ENCODE measurements around the gene SORBS1.

Gene SORBS1

DNA sequence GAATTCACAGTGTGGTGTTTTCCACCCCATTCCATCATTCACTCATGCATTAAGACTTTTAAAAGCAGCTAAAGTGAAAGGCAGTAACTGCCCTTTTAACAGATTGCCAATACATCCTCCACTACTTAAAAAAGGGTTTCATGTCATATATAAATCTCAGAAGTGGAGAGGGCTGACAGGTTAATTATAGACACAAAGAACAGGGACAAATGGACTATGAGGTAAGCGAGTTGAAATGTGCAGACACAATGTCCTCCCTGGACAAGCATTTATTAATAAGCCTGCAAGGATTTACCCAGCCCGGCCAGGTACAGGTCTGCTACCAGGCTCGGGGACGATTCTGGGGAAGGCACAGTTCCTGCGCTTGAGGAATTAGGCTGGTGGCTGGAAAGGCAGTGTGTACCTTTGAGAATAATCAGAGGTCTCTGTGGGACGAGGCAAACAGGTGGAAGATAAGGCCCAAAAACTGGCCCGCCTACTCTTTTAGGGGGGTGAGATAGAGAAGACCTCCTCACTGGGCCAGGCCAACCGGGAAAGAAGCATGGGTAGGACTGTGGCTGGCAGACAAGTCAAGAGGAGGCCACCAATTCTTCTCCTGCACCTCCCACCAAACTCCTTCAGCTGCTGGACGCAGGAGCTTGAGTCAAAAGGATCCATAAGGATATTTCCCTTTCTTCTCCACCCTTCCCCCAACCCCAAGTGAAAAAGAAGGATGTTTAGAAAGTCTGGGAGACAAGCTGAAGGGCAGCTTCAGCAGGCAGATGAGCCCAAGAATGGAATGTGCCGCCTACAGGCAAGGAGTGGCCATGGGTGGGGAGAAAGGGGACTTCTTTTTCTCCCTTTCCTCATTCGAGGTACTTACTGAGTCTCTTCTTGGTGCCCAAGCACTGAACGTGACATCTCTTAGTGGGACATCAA lies 271.9 kb downstream of the SORBS1 start:
- TF ChIP-seq, protein P1, sequence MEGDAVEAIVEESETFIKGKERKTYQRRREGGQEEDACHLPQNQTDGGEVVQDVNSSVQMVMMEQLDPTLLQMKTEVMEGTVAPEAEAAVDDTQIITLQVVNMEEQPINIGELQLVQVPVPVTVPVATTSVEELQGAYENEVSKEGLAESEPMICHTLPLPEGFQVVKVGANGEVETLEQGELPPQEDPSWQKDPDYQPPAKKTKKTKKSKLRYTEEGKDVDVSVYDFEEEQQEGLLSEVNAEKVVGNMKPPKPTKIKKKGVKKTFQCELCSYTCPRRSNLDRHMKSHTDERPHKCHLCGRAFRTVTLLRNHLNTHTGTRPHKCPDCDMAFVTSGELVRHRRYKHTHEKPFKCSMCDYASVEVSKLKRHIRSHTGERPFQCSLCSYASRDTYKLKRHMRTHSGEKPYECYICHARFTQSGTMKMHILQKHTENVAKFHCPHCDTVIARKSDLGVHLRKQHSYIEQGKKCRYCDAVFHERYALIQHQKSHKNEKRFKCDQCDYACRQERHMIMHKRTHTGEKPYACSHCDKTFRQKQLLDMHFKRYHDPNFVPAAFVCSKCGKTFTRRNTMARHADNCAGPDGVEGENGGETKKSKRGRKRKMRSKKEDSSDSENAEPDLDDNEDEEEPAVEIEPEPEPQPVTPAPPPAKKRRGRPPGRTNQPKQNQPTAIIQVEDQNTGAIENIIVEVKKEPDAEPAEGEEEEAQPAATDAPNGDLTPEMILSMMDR (IDR thresholded peaks at IDR 0.05; ENCODE audit: extremely low read depth, insufficient read depth, missing control alignments), result peak; percentile 48
- DNase-seq (ENCODE audit: low spot score), result no peak
- in situ Hi-C loops (cut with MboI; ENCODE audit: low pct_unique_long_range_greater_than_20kb, low sequenced_read_pairs, unreplicated experiment), result no loop called here

DNA sequence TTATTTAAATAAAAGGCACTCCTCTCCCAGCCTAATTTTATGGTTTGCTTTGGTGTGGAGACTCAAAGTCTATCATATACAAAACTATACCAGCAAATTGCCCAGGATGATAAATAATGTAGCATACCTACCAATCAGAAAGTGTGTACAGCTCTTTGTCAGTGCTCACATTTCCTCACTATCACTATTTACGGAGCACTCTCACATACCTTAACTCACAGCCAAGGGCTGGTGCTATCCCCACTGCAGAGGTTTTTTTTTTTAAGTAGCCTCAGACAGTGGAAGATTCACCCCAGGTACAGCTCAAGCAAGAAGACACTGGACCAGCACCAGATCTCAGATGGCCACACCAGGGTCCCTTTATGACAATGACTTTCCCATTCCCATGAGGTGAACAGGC lies 272.9 kb downstream of the SORBS1 start:
- TF ChIP-seq, protein P1 (IDR thresholded peaks at IDR 0.05; ENCODE audit: extremely low read depth, insufficient read depth, missing control alignments), result no peak
- in situ Hi-C loops (cut with MboI; ENCODE audit: low pct_unique_long_range_greater_than_20kb, low sequenced_read_pairs, unreplicated experiment), result no loop called here
- DNase-seq (ENCODE audit: low spot score), result no peak

- in situ Hi-C loops (cut with MboI; ENCODE audit: low pct_unique_long_range_greater_than_20kb, low sequenced_read_pairs, unreplicated experiment), result no loop called here
- TF ChIP-seq, protein P1 (IDR thresholded peaks at IDR 0.05; ENCODE audit: extremely low read depth, insufficient read depth, missing control alignments), result no peak
- no peak for DNase-seq (ENCODE audit: low spot score)
Observed at GRCh38 chr10:95287281-95287680, 273.9 kb downstream of the SORBS1 start.

GRCh38 chr10:95286707-95287106 lies 274.5 kb downstream of the SORBS1 start:
- DNase-seq (ENCODE audit: low spot score), result no peak
- in situ Hi-C loops (cut with MboI; ENCODE audit: low pct_unique_long_range_greater_than_20kb, low sequenced_read_pairs, unreplicated experiment), result no loop called here
- TF ChIP-seq, protein P1 (IDR thresholded peaks at IDR 0.05; ENCODE audit: extremely low read depth, insufficient read depth, missing control alignments), result no peak

GRCh38 chr10:95285556-95285955 lies 275.6 kb downstream of the SORBS1 start:
- DNase-seq (ENCODE audit: low spot score), result no peak
- in situ Hi-C loops (cut with MboI; ENCODE audit: low pct_unique_long_range_greater_than_20kb, low sequenced_read_pairs, unreplicated experiment), result no loop called here
- TF ChIP-seq, protein P1 (IDR thresholded peaks at IDR 0.05; ENCODE audit: extremely low read depth, insufficient read depth, missing control alignments), result no peak

GRCh38 chr10:95284807-95285206 lies 276.4 kb downstream of the SORBS1 start:
- TF ChIP-seq, protein P1 (IDR thresholded peaks at IDR 0.05; ENCODE audit: extremely low read depth, insufficient read depth, missing control alignments), result no peak
- no peak for DNase-seq (ENCODE audit: low spot score)
- in situ Hi-C loops (cut with MboI; ENCODE audit: low pct_unique_long_range_greater_than_20kb, low sequenced_read_pairs, unreplicated experiment), result no loop called here

Data from GM13977 (cell line).